Upper lobe of left lung (tissue), 4 donors: Measurements from ENCODE around the gene PRKCE.

Experiments used
- EP300 ChIP-seq, 4 donors: sonication (generic); formaldehyde crosslinking; IDR thresholded peaks; one replicate each; pipeline ENCODE4 v1.5.1; 2017; ENCODE audit warnings: antibody characterized with exemption in 4 of 4, control low read depth in 2 of 4
- POLR2A ChIP-seq, 4 donors: fragments of 450-650 bp; IDR thresholded peaks; one replicate each; pipeline ENCODE4 v1.5.1; 2016 to 2017; ENCODE audit warnings: antibody characterized with exemption in 4 of 4, mild to moderate bottlenecking in 2 of 4
- POLR2AphosphoS5 ChIP-seq, 2 donors: sonication (generic); formaldehyde crosslinking; IDR thresholded peaks; one replicate each; pipeline ENCODE4 v1.5.1; 2017; ENCODE audit warnings: antibody characterized with exemption in 2 of 2
- TF ChIP-seq, protein P1 (sequence below), 6 experiments: fragments of 450-650 bp in 4 of 6; fragments of 200-600 bp in 2 of 6; sonication (generic) in 2 of 6; IDR thresholded peaks; one replicate each; pipeline ENCODE4 v1.5.1; 2016 to 2019; ENCODE audit warnings: antibody characterized with exemption in 6 of 6

GRCh38 chr2:46146866-46147502 lies 495.5 kb downstream of the PRKCE start:
- TF ChIP-seq, protein P1, sequence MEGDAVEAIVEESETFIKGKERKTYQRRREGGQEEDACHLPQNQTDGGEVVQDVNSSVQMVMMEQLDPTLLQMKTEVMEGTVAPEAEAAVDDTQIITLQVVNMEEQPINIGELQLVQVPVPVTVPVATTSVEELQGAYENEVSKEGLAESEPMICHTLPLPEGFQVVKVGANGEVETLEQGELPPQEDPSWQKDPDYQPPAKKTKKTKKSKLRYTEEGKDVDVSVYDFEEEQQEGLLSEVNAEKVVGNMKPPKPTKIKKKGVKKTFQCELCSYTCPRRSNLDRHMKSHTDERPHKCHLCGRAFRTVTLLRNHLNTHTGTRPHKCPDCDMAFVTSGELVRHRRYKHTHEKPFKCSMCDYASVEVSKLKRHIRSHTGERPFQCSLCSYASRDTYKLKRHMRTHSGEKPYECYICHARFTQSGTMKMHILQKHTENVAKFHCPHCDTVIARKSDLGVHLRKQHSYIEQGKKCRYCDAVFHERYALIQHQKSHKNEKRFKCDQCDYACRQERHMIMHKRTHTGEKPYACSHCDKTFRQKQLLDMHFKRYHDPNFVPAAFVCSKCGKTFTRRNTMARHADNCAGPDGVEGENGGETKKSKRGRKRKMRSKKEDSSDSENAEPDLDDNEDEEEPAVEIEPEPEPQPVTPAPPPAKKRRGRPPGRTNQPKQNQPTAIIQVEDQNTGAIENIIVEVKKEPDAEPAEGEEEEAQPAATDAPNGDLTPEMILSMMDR (IDR thresholded peaks at IDR 0.05): no peak
- no peak for TF ChIP-seq POLR2A (IDR thresholded peaks at IDR 0.05)
- TF ChIP-seq POLR2AphosphoS5 (IDR thresholded peaks at IDR 0.05): no peak
- TF ChIP-seq EP300 (IDR thresholded peaks at IDR 0.05): no peak
